ENCODE measurements around the gene PLCB2. TPM values are rescaled to one million over a fixed set of nuclear protein-coding genes. Genes with fewer than 3 reads are reported as not detected.

PLCB2 gene
- total RNA-seq, 2 donors from 2014 or later = 4.4 to 5.3 TPM

DNA sequence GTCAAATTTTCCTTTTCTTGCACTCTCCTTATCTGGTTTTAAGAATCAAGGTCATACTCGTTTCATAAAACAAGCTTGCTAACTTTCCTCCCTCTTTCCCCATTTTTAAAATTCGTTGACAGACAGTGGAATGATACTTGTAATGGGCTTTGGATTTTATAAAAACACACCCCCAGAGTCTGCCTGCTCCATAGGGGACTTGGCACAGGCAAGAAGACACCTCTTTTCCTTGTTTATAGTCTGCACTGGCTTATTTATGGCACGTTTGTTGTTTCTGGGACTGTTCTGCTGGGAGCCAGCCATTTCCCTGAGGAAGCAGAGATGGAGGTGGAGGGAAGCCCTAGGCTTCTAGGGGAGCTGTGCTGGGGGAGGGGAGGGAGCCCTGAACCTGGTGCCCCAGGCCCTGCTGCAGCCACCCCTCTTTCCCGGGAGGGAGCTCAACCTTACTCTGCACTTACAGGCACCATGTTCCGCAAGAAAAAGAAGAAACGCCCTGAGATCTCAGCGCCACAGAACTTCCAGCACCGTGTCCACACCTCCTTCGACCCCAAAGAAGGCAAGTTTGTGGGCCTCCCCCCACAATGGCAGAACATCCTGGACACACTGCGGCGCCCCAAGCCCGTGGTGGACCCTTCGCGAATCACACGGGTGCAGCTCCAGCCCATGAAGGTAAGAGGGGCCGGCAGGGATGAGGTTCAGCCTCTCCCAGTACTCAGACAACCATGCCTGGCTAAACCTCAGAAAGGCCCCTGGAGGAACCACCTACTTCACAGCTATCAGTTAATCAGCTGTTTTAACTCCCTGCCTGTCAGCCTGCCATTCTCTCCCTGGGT is 43.2 kb downstream of the PLCB2 start:
- H3K4me1 Mint-ChIP-seq = peaks cover 13% of the 10 kb centered on the region
- no peaks in the 10 kb centered on the region for H3K27me3 Mint-ChIP-seq (ENCODE audit: insufficient read depth)
- no peak overlapping the region for H3K27ac Mint-ChIP-seq
- Histone ChIP-seq H3K4me3 (ENCODE audit: low read length) (no peak overlapping the region), H3K9ac (ENCODE audit: extremely low read depth, low read length, poor library complexity, severe bottlenecking) (no peak overlapping the region), H3K4me1 (ENCODE audit: control insufficient read depth, insufficient read depth, low read length) (peaks cover 3% of the 10 kb centered on the region), H3K36me3 (ENCODE audit: control insufficient read depth, insufficient read depth, low read length) (no peaks in the 10 kb centered on the region), H3K27ac (ENCODE audit: low read depth, low read length) (no peak overlapping the region), H3K27me3 (ENCODE audit: control insufficient read depth, insufficient read depth, low read length, poor library complexity, severe bottlenecking) (no peaks in the 10 kb centered on the region), H3K9me3 (ENCODE audit: control insufficient read depth, low read length) (no peaks in the 10 kb centered on the region)
- DNase-seq = no peak
- WGBS, 2 experiments (ENCODE audit: insufficient coverage in 1 of 2, insufficient read length in 1 of 2) = 63 to 89% methylated on average over 1 to 16 of the region's 16 CpGs
- H3K36me3 Mint-ChIP-seq (ENCODE audit: low read depth) = no peaks in the 10 kb centered on the region
- TF ChIP-seq, protein P1, sequence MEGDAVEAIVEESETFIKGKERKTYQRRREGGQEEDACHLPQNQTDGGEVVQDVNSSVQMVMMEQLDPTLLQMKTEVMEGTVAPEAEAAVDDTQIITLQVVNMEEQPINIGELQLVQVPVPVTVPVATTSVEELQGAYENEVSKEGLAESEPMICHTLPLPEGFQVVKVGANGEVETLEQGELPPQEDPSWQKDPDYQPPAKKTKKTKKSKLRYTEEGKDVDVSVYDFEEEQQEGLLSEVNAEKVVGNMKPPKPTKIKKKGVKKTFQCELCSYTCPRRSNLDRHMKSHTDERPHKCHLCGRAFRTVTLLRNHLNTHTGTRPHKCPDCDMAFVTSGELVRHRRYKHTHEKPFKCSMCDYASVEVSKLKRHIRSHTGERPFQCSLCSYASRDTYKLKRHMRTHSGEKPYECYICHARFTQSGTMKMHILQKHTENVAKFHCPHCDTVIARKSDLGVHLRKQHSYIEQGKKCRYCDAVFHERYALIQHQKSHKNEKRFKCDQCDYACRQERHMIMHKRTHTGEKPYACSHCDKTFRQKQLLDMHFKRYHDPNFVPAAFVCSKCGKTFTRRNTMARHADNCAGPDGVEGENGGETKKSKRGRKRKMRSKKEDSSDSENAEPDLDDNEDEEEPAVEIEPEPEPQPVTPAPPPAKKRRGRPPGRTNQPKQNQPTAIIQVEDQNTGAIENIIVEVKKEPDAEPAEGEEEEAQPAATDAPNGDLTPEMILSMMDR (conservative IDR thresholded peaks at IDR 0.05) = no peak
- no peak overlapping the region for H3K4me3 Mint-ChIP-seq
- no peaks in the 10 kb centered on the region for H3K9me3 Mint-ChIP-seq

GRCh38 chr15:40263024-40263754 is 44.5 kb downstream of the PLCB2 start:
- no peak overlapping the region for H3K27ac Mint-ChIP-seq
- no peaks in the 10 kb centered on the region for H3K9me3 Mint-ChIP-seq

GRCh38 chr15:40259021-40259420 is 48.7 kb downstream of the PLCB2 start:
- H3K36me3 ChIP-seq (ENCODE audit: control insufficient read depth, insufficient read depth, low read length) = no peaks in the 10 kb centered on the region
- H3K27me3 ChIP-seq (ENCODE audit: control insufficient read depth, insufficient read depth, low read length, poor library complexity, severe bottlenecking) = peaks cover 16% of the 10 kb centered on the region
- Mint-ChIP-seq H3K27me3 (ENCODE audit: insufficient read depth) (peaks cover 7% of the 10 kb centered on the region), H3K4me3 (no peak overlapping the region), H3K4me1 (no peaks in the 10 kb centered on the region), H3K27ac (no peak overlapping the region), H3K9me3 (no peaks in the 10 kb centered on the region), H3K36me3 (ENCODE audit: low read depth) (no peaks in the 10 kb centered on the region)
- no peaks in the 10 kb centered on the region for H3K9me3 ChIP-seq (ENCODE audit: control insufficient read depth, low read length)
- no peak for DNase-seq
- H3K9ac ChIP-seq (ENCODE audit: extremely low read depth, low read length, poor library complexity, severe bottlenecking) = no peak overlapping the region
- TF ChIP-seq, protein P1 (conservative IDR thresholded peaks at IDR 0.05) = no peak
- H3K4me3 ChIP-seq (ENCODE audit: low read length) = no peak overlapping the region
- no peaks in the 10 kb centered on the region for H3K4me1 ChIP-seq (ENCODE audit: control insufficient read depth, insufficient read depth, low read length)
- 84 to 85% methylated on average over 5 to 7 of the region's 7 CpGs for WGBS, 2 experiments (ENCODE audit: insufficient coverage in 1 of 2, insufficient read length in 1 of 2)
- no peak overlapping the region for H3K27ac ChIP-seq (ENCODE audit: low read depth, low read length)

More at GRCh38 chr15:40263024-40263754, 44.5 kb downstream of the PLCB2 start:
- peaks cover 13% of the 10 kb centered on the region for H3K4me1 Mint-ChIP-seq
- H3K36me3 Mint-ChIP-seq (ENCODE audit: low read depth) = no peaks in the 10 kb centered on the region
- H3K27me3 ChIP-seq (ENCODE audit: control insufficient read depth, insufficient read depth, low read length, poor library complexity, severe bottlenecking) = no peaks in the 10 kb centered on the region
- peaks cover 3% of the 10 kb centered on the region for H3K4me1 ChIP-seq (ENCODE audit: control insufficient read depth, insufficient read depth, low read length)
- H3K4me3 ChIP-seq (ENCODE audit: low read length) = no peak overlapping the region
- DNase-seq = no peak
- H3K4me3 Mint-ChIP-seq = no peak overlapping the region
- H3K36me3 ChIP-seq (ENCODE audit: control insufficient read depth, insufficient read depth, low read length) = no peaks in the 10 kb centered on the region
- WGBS, 2 experiments (ENCODE audit: insufficient coverage in 1 of 2, insufficient read length in 1 of 2) = 90 to 94% methylated on average over 10 to 12 of the region's 12 CpGs
- no peaks in the 10 kb centered on the region for H3K9me3 ChIP-seq (ENCODE audit: control insufficient read depth, low read length)
- no peaks in the 10 kb centered on the region for H3K27me3 Mint-ChIP-seq (ENCODE audit: insufficient read depth)
- TF ChIP-seq, protein P1 (conservative IDR thresholded peaks at IDR 0.05) = no peak
- no peak overlapping the region for H3K27ac ChIP-seq (ENCODE audit: low read depth, low read length)
- H3K9ac ChIP-seq (ENCODE audit: extremely low read depth, low read length, poor library complexity, severe bottlenecking) = no peak overlapping the region
